Myocyte (in vitro differentiated cells): ENCODE measurements around the gene C1orf159. TPM values are rescaled to one million over a fixed set of nuclear protein-coding genes. Genes with fewer than 3 reads are reported as not detected.

Experiments used
- DNase-seq: peaks from one replicate; pipeline ENCODE4 v3.0.0-alpha.2; 2012; ENCODE audit warnings: low read depth
- total RNA-seq: library from RNA; depleted of rRNA; stranded (reverse); fragments of >200 nt; gene quantifications from 2 replicates; pipeline ENCODE4 v1.2.3, GENCODE V29; 2014

C1orf159 gene
- total RNA-seq, 1 donor from 2014 or later, result 10.0 TPM

DNA sequence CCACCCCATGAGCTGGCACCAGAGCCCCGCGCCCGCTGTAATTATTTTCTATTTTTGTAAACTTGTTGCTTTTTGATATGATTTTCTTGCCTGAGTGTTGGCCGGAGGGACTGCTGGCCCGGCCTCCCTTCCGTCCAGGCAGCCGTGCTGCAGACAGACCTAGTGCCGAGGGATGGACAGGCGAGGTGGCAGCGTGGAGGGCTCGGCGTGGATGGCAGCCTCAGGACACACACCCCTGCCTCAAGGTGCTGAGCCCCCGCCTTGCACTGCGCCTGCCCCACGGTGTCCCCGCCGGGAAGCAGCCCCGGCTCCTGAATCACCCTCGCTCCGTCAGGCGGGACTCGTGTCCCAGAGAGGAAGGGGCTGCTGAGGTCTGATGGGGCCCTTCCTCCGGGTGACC lies 60.9 kb downstream of the C1orf159 start:
- DNase-seq, result no peak

DNA sequence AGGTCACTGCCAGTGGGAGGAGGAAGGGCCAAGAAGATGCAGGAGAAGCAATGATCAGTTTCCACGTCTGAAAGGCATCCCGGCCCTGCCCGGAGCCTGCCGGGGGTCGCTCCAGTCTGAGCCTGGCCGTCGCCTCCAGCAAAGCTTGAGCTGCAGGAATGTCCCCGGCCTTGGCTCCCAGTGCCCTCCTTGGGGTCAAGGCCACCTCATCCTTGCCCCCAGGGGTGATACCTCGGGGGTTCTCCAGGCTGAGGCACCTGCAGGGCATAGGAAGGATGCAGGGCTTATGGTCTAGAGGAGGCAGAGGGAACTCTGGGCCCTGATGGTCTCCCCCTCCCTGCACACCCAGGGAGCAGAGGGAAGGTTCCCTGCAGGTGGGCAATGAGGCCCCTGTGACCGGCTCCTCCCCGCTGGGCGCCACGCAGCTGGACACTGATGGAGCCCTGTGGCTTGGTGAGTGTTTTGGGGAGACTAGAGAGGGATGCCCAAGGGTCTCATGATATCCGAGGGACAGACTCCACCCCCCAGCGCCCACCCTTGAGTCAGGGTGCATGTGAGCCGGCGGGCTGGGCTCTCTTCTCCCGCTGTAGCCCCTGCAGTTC lies 61.7 kb downstream of the C1orf159 start:
- no peak for DNase-seq

DNA sequence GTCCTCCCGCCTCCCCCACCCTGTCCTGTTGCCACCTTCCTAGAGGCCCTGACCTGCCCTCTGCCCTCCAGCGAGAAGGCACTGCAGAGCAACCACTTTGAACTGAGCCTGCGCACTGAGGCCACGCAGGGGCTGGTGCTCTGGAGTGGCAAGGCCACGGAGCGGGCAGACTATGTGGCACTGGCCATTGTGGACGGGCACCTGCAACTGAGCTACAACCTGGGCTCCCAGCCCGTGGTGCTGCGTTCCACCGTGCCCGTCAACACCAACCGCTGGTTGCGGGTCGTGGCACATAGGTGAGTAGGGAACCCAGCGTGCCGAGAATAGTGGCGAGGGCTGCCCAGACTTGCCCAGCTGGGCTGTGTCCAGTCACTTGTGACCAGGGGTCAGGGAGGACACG lies 62.2 kb downstream of the C1orf159 start:
- no peak for DNase-seq

DNA sequence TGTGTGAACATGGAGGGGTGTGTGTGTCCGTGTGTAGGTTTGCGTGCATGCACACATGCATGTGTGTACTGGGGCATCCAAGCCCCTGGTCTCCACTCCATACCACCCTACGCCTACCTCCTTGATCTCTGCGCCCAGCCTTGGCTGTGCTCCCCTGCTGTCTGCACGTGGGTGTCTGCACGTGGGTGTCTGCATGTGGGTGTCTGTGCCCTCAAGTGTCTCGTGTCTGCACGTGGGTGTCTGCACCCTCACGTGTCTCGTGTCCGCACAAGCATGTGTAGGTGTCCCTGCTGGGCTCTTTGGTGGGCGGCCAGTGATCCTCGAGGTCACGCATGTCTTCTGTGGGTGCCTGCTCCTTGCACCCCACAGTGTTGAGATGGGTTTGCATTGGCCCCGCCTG lies 62.9 kb downstream of the C1orf159 start:
- DNase-seq, result no peak

DNA sequence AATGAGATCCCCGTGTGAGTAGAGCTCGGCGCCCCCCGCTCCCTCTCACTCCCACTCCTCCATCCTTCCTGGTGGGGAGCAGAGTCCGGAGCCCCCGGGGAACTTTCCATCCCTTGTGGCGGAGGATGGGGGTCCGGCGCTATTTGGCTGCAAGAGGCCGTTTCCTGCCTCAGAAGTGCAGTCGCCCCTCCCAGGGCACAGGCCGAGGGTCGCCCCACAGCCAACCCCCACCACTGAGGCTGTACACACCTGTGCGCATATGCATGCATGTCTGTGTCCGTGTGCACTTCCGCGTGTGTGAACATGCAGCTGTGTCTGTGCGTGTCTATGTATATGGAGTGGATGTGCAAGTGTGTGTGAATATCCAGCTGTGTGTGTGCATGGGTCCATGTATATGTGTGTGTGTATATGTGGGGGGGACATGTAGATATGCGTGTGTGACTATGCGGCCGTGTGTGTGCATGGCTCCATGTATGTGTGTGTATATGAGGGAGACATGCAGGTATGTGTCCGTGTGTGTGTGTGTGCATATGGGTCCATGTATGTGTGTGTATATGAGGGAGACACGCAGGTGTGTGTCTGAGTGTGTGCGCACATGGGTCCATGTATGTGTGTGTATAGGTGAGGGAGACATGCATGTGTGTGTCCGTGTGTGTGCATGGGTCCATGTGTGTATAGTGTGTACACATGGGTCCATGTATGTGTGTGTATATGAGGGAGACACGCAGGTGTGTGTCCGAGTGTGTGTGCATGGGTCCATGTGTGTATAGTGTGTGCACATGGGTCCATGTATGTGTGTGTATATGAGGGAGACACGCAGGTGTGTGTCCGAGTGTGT lies 63.7 kb downstream of the C1orf159 start:
- no peak for DNase-seq

DNA sequence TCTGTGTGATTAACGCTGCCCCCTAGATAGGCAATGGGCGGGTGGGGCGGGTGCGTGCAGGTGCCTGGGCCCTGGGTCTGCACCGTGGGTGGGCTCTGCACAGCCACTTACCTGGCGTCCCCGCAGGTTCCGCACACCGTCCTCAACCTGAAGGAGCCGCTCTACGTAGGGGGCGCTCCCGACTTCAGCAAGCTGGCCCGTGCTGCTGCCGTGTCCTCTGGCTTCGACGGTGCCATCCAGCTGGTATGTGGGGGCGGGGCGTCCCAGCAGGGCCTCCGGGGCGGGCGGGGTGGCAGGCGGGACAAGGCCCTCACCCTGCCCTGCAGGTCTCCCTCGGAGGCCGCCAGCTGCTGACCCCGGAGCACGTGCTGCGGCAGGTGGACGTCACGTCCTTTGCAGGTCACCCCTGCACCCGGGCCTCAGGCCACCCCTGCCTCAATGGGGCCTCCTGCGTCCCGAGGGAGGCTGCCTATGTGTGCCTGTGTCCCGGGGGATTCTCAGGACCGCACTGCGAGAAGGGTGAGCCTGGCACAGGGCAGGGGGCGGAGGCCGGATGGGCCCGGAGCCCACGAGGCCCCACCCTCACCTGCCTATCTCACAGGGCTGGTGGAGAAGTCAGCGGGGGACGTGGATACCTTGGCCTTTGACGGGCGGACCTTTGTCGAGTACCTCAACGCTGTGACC lies 64.6 kb downstream of the C1orf159 start:
- no peak for DNase-seq

DNA sequence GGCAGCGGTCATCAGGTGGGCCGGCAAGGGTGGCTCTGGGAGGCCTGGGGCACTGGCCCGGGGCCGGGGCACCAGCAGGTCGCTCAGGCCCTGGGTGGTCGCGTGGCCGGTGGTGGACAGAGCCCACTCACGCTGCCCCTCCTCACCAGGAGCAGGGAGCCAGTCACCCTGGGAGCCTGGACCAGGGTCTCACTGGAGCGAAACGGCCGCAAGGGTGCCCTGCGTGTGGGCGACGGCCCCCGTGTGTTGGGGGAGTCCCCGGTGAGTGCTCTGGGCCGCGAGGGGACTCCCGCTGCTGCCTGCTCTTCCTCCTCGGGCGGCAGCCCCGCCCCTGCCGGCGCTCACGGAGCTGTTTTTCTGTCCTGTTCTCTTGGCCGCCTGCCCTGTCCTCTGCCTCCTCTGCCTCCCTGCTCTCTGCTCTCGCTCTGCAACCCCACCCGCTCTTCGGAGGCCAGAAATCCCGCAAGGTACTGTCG lies 65.3 kb downstream of the C1orf159 start:
- no peak for DNase-seq

DNA sequence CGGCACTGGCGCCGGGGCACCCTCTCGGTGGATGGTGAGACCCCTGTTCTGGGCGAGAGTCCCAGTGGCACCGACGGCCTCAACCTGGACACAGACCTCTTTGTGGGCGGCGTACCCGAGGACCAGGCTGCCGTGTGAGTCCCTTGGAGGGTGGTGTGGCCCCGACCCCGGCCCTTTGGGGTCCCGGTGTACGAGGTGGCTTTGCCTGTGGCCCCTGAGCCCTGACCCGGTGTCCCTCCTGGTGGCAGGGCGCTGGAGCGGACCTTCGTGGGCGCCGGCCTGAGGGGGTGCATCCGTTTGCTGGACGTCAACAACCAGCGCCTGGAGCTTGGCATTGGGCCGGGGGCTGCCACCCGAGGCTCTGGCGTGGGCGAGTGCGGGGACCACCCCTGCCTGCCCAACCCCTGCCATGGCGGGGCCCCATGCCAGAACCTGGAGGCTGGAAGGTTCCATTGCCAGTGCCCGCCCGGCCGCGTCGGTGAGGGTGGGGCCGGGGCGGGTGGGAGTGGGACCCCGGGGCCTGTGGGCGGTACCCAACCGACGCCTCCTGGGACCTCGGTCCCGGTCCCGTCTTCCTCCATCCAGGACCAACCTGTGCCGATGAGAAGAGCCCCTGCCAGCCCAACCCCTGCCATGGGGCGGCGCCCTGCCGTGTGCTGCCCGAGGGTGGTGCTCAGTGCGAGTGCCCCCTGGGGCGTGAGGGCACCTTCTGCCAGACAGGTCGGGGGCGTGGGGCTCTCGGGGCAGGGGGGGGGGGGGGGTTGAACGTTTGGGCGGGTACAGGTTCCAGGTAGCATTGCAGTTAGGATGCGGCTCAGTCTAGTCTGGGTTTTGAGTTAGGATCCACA lies 66.3 kb downstream of the C1orf159 start:
- no peak for DNase-seq

GRCh38 chr1:1048765-1049164 lies 67.1 kb downstream of the C1orf159 start:
- DNase-seq, result no peak

- no peak for DNase-seq
These were observed 67.9 kb downstream of the C1orf159 start for GRCh38 chr1:1047963-1048362.

GRCh38 chr1:1047407-1047806 lies 68.5 kb downstream of the C1orf159 start:
- no peak for DNase-seq

- DNase-seq, result no peak
These were observed 69.1 kb downstream of the C1orf159 start for GRCh38 chr1:1046767-1047166.

GRCh38 chr1:1046243-1046642 lies 69.6 kb downstream of the C1orf159 start:
- no peak for DNase-seq

DNA sequence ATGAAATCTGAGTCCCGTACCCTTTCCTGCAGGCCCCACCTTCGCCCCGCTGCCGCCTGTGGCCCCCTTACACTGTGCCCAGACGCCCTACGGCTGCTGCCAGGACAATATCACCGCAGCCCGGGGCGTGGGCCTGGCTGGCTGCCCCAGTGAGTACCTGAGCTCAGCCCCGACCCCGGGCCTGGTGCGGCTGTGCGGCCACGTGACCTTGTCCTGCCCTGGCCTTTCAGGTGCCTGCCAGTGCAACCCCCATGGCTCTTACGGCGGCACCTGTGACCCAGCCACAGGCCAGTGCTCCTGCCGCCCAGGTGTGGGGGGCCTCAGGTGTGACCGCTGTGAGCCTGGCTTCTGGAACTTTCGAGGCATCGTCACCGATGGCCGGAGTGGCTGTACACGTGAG lies 70.8 kb downstream of the C1orf159 start:
- no peak for DNase-seq

- DNase-seq, result no peak
These were observed 71.3 kb downstream of the C1orf159 start for GRCh38 chr1:1044455-1045078.

GRCh38 chr1:1043921-1044320 lies 72.0 kb downstream of the C1orf159 start:
- no peak for DNase-seq

- DNase-seq, result no peak
These were observed 72.5 kb downstream of the C1orf159 start for GRCh38 chr1:1043411-1043810.

- no peak for DNase-seq
These were observed 73.1 kb downstream of the C1orf159 start for GRCh38 chr1:1042835-1043234.

DNA sequence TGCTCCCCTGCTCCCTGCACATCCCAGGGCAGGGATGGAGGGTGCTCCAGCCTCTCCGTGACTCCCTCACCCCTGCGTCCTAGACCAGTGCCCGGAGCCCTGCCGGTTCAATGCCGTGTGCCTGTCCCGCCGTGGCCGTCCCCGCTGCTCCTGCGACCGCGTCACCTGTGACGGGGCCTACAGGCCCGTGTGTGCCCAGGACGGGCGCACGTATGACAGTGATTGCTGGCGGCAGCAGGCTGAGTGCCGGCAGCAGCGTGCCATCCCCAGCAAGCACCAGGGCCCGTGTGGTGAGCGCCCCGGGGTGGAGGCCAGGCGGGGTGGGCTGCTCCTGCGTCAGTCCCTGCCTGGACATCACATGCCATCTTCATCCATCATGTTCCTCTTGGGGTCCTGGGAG lies 74.0 kb downstream of the C1orf159 start:
- no peak for DNase-seq

DNA sequence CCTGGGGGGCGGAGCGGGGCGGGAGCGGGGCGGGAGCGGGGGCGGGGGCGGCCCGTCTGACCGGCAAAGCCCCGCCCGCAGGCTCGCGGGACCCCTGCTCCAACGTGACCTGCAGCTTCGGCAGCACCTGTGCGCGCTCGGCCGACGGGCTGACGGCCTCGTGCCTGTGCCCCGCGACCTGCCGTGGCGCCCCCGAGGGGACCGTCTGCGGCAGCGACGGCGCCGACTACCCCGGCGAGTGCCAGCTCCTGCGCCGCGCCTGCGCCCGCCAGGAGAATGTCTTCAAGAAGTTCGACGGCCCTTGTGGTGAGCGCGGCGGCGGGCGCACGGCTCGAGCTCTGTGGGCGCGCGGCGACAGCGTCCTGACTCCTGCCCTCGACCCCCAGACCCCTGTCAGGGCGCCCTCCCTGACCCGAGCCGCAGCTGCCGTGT lies 74.8 kb downstream of the C1orf159 start:
- DNase-seq, result no peak
